ENCODE results near the gene PAMR1.
"Not testable (repeated sequence)": the region's sequence is repeated elsewhere in the genome, so short reads cannot be mapped to it uniquely, and the experiment has no call there.

Gene PAMR1

DNA sequence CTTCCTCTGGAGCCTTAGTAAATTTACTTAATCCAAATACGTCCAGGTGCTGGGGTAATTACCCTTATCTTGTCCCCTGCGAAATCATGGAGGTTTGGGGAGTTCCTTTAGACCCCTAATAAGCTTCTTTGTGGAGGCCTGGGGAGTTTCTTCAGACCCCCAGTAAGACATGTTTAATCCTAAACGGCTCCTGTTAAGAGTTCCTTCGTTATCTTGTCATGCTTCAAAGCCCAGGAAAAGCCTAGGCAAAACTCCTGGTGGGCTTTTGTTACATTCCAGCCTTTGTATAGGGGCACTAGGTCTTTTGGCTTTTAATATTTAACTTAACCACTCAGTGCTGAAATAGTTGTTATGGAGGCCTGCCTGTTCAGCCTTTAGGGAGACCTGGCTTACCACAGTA lies 18.1 kb upstream of the PAMR1 start:
- no peak for DNase-seq (ENCODE audit: low read depth in 2 of 2)

GRCh38 chr11:35541621-35542375 lies 16.4 kb upstream of the PAMR1 start:
- no peak for DNase-seq (ENCODE audit: low read depth in 2 of 2)

DNA sequence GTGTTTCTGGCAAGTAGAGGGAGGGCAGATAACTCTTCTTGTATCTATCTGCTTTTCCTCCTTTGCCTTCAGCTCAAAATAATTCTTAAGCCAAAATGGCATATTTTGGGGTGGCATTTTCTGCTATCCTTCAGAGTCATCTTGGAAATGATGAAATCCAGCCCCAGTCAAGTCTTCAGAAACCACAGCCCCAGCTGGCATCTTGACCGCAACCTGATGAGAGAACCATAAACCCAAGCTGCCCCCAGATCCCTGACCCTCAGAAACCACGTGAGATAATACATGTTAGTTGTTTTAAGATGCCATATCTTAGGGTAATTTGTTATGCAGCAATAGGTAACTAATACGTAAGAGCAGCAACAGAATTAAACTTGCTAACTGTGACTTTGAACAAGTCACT lies 15.1 kb upstream of the PAMR1 start:
- no peak for DNase-seq (ENCODE audit: low read depth in 2 of 2)

DNA sequence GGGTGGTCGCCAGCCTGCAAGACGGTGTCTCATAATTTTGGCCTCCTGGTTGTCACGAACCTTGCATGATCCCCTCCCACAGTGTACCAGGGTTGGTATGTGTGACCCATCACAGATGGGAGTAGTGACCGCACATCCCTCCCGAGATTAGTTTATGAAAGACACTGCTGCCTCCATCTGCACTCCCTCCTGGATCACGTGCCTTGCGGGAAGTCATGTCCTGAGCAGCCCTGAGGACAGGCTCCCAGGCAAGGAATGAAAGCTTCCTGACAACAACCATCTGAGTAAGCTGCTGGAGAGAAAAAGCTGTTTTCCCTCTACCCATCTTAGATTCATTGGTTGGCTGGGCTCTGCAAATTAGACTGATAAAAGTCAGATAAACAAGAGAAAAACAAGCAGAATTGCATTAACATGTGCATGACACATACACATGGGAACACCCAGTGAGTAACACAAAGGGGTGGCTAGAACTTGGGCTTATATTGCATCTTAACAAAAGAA lies 14.4 kb upstream of the PAMR1 start:
- DNase-seq (ENCODE audit: low read depth in 2 of 2), result no peak

DNA sequence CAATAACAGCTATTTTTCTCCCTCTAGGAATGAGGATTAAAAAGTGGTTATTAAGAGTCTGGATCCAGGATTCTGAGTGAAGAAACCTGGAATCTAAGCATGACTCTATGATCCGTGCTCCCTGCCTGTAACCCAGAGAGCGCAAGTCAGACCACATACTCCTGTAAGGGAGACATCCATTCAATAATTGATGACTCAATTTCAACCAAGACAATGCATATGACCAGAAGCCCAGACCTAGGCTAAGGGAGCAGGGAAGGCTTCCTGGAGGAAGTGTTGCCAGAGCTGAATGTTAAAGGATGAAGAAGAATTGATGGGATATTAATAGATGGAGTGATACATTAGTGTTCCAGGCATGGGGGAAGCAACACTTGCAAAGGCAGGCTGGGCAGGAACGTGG lies 13.8 kb upstream of the PAMR1 start:
- DNase-seq (ENCODE audit: low read depth in 2 of 2), result no peak

DNA sequence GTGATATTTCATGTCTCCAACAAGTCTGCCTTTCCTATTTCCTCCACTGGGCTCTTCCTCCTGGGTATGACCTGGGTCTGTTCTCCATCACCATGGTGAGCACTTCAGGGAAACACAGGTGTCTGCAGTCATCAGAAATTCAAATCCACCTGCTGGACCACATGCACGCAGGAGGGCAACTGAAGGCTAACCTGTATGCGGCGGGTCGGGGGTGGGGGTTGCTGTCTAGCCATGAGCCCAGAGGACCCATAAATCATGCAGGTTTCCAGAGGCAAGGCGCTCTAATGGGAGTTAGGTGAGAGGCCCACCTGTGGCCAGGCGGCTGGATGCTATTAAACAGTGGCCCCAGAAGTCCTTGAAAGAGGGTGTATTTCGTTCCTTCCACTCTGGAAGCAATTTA lies 11.1 kb upstream of the PAMR1 start:
- DNase-seq (ENCODE audit: low read depth in 2 of 2), result no peak

GRCh38 chr11:35531246-35531645 lies 5.8 kb upstream of the PAMR1 start:
- no peak for DNase-seq (ENCODE audit: low read depth in 2 of 2)

DNA sequence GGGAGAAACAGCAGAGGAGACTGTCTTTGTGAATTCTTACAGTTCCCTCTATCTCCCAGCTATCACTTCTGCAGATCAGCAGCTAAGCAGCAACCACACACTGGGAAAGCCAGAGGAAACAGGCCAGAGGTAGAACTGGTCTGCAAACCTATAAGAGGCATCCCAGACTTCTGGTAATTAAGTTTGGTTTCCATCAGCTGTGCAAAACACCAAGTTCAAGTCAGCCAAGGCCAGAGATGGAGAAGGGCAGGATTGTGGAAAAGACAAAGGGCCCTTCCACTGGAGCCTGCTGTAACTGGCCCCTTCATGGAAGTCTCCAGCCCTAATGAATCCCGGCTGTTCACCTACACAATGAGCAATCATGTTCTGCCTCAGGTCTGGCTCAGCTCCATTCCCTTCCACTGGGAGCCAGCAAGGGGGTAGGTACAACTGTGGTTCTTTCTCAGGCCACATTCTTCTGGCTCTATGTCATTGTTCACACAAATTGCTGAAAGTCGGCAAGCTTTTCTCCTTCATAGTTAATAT lies 4.6 kb upstream of the PAMR1 start:
- no peak for DNase-seq (ENCODE audit: low read depth in 2 of 2)

GRCh38 chr11:35526370-35526792 lies 965 bp upstream of the PAMR1 start:
- no peak for DNase-seq (ENCODE audit: low read depth in 2 of 2)

DNA sequence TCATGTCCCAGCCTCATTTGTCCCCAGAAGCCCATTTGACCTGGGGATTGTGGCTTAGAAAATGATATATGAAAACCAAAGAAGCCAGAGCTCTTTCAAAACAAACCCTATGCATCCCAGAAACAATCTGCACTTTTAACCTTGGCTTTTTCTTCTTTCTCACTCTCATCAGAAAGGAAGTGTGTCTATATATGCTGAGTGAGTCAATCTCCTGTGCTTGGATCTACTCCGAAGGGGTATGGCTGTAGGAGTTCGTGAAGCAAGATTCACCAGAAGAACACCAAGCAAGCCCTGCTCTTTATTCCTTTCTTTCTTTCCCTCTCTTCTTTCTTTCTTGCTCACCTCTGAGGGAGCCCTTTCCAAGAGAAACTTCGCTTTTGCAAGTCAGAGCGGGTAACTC lies 636 bp downstream of the PAMR1 start:
- DNase-seq (ENCODE audit: low read depth in 2 of 2), result no peak

DNA sequence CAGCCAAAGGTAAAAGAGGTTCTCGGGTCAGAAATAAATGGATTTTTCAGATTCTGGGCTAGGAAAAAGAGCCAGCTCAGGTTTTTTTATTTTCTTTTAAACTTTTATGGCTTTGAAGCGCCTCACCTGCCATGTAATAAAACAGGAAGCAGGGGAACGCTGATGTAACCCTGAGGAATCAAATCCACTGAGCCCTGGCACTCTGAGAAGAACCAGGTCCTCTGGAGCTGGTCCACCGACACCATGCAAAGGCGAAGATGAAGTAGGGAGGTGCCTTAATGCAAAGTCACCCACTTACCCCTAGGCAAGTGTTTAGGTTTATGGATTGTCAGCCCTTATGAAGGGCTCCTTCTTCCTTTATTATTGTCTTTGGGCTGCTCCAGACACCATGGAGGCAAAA lies 1.6 kb downstream of the PAMR1 start:
- DNase-seq (ENCODE audit: low read depth in 2 of 2), result no peak

GRCh38 chr11:35523331-35523768 lies 2.1 kb downstream of the PAMR1 start:
- DNase-seq (ENCODE audit: low read depth in 2 of 2), result no peak

DNA sequence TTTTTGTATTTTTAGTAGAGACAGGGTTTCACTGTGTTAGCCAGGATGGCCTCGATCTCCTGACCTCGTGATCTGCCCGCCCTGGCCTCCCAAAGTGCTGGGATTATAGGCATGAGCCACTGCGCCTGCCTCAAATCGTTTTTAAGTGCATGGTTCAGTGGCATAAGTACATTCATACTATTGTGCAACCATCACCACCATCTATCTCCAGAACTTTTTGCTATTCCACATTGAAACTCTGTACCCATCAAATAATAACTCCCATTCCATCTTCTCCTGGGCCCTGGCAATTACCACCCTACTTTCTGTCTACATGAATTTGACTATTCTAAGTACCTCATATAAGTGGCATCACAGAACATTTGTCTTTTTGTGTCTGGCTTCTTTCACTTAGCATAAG lies 3.3 kb downstream of the PAMR1 start:
- DNase-seq (ENCODE audit: low read depth in 2 of 2), result not testable (repeated sequence)

DNA sequence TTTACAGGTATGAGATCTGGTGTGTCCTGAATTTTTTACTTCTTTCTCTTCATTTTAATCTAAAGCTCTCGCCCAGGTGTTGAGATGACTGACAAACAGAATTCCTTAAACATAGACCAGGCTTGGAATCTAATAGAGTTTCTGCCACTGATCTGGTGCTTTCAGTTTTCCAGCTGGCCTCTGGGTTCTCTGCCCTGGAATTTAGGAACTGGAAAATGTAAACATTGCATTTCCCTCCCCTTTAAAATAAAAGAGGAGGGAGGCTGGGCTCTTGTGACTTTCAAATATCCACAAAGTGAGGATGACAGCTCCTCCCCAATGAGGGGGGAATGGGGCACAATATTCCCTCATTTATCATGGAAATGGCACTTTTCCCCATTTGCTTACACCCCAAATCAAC lies 5.0 kb downstream of the PAMR1 start:
- DNase-seq (ENCODE audit: low read depth in 2 of 2), result no peak

GRCh38 chr11:35518766-35519165 lies 6.7 kb downstream of the PAMR1 start:
- DNase-seq (ENCODE audit: low read depth in 2 of 2), result no peak

GRCh38 chr11:35517481-35517880 lies 7.9 kb downstream of the PAMR1 start:
- DNase-seq (ENCODE audit: low read depth in 2 of 2), result no peak

DNA sequence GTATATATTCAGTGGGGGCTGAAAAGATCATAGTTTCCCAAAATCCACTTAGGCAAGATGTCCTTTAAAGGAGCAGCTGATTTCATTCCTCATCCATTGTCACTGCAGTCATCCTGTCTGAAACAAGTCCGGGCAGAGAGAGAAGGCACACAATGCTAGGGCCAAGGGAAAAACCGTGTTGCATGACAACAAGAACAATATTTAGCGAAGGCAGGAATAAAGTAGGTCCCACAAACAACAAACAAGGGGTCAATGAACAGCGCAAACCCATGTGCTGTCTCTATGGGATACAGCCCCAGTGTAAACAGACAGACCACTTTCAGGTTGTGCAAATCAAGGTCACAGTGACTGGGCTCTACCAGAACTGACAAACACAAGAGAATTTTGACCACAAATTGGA lies 9.0 kb downstream of the PAMR1 start:
- DNase-seq (ENCODE audit: low read depth in 2 of 2), result no peak

- DNase-seq (ENCODE audit: low read depth in 2 of 2), result no peak
These were observed 10.2 kb downstream of the PAMR1 start for GRCh38 chr11:35515224-35515623.

DNA sequence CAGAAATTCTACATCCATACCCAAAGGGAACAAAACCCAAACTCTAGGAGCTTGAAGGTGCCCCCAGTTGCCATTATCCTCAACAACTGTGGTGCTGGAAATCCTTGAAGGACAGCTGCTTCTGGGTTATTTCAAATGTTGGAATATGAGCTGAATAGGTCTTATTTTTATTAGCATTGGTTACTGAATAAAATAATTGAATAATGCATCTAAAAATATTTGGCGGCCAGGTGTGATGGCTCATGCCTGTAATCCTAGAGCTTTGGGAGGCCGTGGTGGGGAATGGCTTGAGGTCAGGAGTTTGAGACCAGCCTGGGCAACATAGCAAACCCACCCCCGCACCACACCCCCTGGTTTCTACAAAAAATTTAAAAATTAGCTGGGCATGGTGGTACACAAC lies 10.9 kb downstream of the PAMR1 start:
- no peak for DNase-seq (ENCODE audit: low read depth in 2 of 2)

- DNase-seq (ENCODE audit: low read depth in 2 of 2), result no peak
These were observed 13.8 kb downstream of the PAMR1 start for GRCh38 chr11:35511666-35512065.

DNA sequence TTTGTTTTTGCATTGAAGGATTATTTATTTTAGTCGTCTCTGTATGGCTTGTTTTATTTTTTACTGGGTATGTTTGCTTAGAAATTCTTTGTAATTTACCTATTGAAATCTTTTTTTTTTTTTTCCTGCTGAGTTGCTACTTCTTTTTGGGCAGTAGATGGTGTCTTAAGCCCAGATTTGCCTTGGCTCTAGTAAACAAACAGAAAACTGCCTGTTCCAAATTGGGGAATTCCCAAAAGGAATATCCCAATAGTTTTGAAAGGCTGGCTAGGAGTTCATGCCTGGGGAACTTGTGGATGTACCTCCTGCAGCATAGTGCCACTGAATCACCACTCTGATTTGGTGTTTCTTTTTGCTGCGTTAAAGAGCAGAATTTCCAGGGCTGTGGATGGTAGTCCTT lies 17.7 kb downstream of the PAMR1 start:
- no peak for DNase-seq (ENCODE audit: low read depth in 2 of 2)

DNA sequence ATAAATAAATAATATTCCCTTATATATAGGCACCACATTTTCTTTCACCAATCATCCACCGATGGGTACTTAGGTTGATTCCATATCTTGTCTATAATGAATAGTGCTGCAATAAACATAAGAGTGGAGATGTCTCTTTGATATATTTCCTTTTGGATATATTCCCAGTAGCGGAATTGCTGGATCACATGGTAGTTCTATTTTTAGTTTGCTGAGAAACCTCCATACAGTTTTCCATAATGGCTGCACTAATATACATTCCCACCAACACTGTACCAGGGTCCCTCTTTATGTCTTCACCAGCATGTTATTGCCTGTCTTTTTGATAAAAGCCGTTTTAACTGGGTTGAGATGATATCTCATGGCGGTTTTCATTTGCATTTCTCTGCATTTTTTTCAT lies 23.6 kb downstream of the PAMR1 start:
- DNase-seq (ENCODE audit: low read depth in 2 of 2), result no peak

- DNase-seq (ENCODE audit: low read depth in 2 of 2), result no peak
These were observed 24.7 kb downstream of the PAMR1 start for GRCh38 chr11:35500744-35501143.

GRCh38 chr11:35496416-35496815 lies 29.0 kb downstream of the PAMR1 start:
- DNase-seq (ENCODE audit: low read depth in 2 of 2), result no peak

Measured in stimulated activated CD8-positive, alpha-beta memory T cell treated with anti-CD3 and anti-CD28 coated beads, Interleukin-7, amount 100 ng/mL, for 4 hours (primary cell).